ENCODE measurements around the gene KERA. TPM values are rescaled to one million over a fixed set of nuclear protein-coding genes. Genes with fewer than 3 reads are reported as not detected.

KERA gene
- total and polyA plus RNA-seq, 2 experiments from 2014 or later = not detected

DNA sequence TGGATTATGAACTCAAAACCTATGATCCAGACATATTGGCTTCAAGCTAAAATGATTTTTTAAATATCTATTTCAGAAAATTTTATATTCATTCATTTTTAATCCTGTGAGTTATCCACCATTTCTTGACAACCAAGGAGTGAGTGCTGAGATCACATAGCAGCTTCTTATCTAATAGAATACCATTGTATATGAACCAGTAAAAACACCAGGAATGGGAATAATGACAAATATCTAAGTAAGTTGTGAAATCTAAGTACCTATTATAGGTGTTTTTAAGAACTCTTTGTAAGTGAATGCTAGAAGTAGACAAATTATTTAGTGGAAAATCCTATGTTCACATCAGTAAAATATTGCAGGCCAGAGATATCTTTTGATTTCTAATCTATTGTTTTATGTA, 45.3 kb upstream of the KERA start:
- Histone ChIP-seq H3K27me3 (no peaks in the 10 kb centered on the region), H3K4me3 (no peak overlapping the region), H3K27ac (no peak overlapping the region), H3K4me1 (ENCODE audit: low read depth) (no peaks in the 10 kb centered on the region), H3K9me3 (ENCODE audit: low read depth) (no peaks in the 10 kb centered on the region), H3K36me3 (no peaks in the 10 kb centered on the region)
- TF ChIP-seq, protein P1, sequence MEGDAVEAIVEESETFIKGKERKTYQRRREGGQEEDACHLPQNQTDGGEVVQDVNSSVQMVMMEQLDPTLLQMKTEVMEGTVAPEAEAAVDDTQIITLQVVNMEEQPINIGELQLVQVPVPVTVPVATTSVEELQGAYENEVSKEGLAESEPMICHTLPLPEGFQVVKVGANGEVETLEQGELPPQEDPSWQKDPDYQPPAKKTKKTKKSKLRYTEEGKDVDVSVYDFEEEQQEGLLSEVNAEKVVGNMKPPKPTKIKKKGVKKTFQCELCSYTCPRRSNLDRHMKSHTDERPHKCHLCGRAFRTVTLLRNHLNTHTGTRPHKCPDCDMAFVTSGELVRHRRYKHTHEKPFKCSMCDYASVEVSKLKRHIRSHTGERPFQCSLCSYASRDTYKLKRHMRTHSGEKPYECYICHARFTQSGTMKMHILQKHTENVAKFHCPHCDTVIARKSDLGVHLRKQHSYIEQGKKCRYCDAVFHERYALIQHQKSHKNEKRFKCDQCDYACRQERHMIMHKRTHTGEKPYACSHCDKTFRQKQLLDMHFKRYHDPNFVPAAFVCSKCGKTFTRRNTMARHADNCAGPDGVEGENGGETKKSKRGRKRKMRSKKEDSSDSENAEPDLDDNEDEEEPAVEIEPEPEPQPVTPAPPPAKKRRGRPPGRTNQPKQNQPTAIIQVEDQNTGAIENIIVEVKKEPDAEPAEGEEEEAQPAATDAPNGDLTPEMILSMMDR (IDR thresholded peaks at IDR 0.05; ENCODE audit: low read depth, low read length) = no peak
- DNase-seq (ENCODE audit: low read depth in 1 of 2, low spot score in 1 of 2) = no peak

DNA sequence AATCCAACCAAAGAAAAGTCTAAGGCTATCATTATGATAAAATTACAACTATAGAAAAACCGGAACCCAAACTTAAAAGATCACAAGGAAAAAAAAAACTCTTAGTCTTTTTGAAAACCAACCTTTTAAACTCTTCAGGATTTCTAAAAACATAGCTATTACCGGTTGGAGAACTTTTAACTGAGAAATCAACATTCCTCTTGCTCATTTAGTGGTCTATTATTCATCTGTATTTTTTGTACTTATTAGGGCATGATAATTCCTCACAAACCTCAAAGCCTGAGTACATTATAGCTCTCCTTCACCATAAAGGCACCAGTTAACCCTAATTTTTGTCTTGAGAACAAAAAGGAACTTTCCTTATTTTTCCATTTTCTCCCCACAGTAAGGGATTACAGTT, 43.1 kb upstream of the KERA start:
- H3K27me3 ChIP-seq = no peaks in the 10 kb centered on the region
- TF ChIP-seq, protein P1 (IDR thresholded peaks at IDR 0.05; ENCODE audit: low read depth, low read length) = no peak
- no peak overlapping the region for H3K27ac ChIP-seq

DNA sequence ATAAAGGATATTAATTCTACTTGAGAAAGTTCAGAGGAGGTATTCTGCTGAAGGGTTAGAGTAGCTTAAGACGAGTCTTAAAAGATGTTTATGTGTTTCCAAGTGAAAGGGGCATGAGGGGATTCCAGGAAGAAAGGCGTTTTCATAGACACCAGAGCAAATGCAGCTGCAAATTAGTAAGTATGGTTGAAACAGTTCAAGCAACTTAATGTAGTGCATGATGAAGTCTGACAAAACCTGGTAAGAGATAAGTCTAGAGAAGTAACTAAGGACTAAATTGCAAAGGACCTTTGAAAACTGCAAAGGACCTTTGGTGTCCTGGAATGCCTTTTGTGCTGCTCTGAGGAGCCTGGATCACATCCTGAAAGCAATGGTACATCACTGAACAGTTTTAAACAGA, 42.0 kb upstream of the KERA start:
- H3K4me3 ChIP-seq = no peak overlapping the region
- no peaks in the 10 kb centered on the region for H3K9me3 ChIP-seq (ENCODE audit: low read depth)
- no peak for DNase-seq (ENCODE audit: low read depth in 1 of 2, low spot score in 1 of 2)
- no peak overlapping the region for H3K27ac ChIP-seq
- TF ChIP-seq, protein P1 (IDR thresholded peaks at IDR 0.05; ENCODE audit: low read depth, low read length) = no peak
- H3K36me3 ChIP-seq = no peaks in the 10 kb centered on the region
- H3K27me3 ChIP-seq = no peaks in the 10 kb centered on the region
- no peaks in the 10 kb centered on the region for H3K4me1 ChIP-seq (ENCODE audit: low read depth)

More for the DNA sequence above, 43.1 kb upstream of the KERA start:
- peak in 1 of 2 donors; percentile 39 for DNase-seq (ENCODE audit: low read depth in 1 of 2, low spot score in 1 of 2)
- Histone ChIP-seq H3K4me1 (ENCODE audit: low read depth) (no peaks in the 10 kb centered on the region), H3K4me3 (no peak overlapping the region), H3K36me3 (no peaks in the 10 kb centered on the region), H3K9me3 (ENCODE audit: low read depth) (no peaks in the 10 kb centered on the region)

DNA sequence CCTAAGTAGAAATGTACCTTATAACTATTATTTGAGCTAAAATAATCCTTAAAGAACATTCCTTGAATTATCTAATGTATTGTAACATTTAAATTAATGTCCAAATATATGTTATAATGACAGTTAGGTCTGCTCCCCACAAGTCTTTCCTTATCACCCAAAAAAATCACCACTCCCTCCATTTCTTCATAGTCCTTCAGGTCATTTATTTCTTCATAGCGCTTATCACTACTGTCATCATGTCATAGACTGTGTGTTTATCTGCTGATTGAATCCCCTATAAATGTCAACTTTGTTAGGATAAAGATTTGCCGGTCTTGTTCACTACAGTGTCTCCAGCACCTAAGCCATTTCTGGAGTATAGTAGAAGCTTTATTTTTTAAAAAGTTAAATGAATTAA, 41.5 kb upstream of the KERA start:
- no peak for DNase-seq (ENCODE audit: low read depth in 1 of 2, low spot score in 1 of 2)
- no peaks in the 10 kb centered on the region for H3K4me1 ChIP-seq (ENCODE audit: low read depth)
- no peaks in the 10 kb centered on the region for H3K9me3 ChIP-seq (ENCODE audit: low read depth)
- H3K4me3 ChIP-seq = no peak overlapping the region
- TF ChIP-seq, protein P1 (IDR thresholded peaks at IDR 0.05; ENCODE audit: low read depth, low read length) = no peak
- no peak overlapping the region for H3K27ac ChIP-seq
- H3K27me3 ChIP-seq = no peaks in the 10 kb centered on the region
- H3K36me3 ChIP-seq = no peaks in the 10 kb centered on the region

DNA sequence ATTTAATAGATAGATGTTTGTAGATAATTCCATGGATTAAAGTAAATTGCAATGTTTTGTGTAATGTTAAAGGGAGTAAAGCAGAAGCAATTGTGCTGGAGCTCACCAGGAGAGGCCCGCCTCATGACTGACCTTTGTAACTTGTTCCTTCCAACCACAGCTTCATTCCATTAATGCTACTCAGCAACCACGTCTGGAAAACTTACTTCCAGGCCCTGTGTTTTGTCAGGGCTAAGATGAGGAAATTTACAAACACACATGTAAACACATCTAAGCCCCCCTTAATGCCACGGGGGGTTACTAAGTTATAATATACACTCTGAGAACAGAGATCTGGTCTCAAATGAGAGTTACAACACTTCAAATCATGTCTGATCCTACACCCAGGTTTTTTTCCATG, 41.1 kb upstream of the KERA start:
- no peak overlapping the region for H3K4me3 ChIP-seq
- H3K36me3 ChIP-seq = no peaks in the 10 kb centered on the region

More for the DNA sequence above, 41.1 kb upstream of the KERA start:
- Histone ChIP-seq H3K9me3 (ENCODE audit: low read depth) (no peaks in the 10 kb centered on the region), H3K27me3 (no peaks in the 10 kb centered on the region), H3K4me1 (ENCODE audit: low read depth) (no peaks in the 10 kb centered on the region), H3K27ac (no peak overlapping the region)
- DNase-seq (ENCODE audit: low read depth in 1 of 2, low spot score in 1 of 2) = peak in 1 of 2 donors; percentile 96
- TF ChIP-seq, protein P1 (IDR thresholded peaks at IDR 0.05; ENCODE audit: low read depth, low read length) = no peak
